Spleen (tissue), 11 donors: ENCODE measurements around the gene RYR2. TPM values are rescaled to one million over a fixed set of nuclear protein-coding genes. Genes with fewer than 3 reads are reported as not detected.

Experiments
- DNase-seq: peaks from one replicate; pipeline ENCODE4 v3.0.0-alpha.2; 2020
- H3K27ac ChIP-seq, 8 donors: fragments of 200-600 bp; sonication (generic) in 7 of 8; 1 replicate in 4 of 8; 2 replicates in 4 of 8; pipeline versions ENCODE4 v1.5.0 to v1.8.0; 2016 to 2021; ENCODE audit warnings: inconsistent platforms in 4 of 8, mild to moderate bottlenecking in 4 of 8, moderate library complexity in 1 of 8
- H3K27me3 ChIP-seq, 7 donors: fragments of 200-600 bp; sonication (generic) in 6 of 7; replicated peaks in 1 of 7; 1 replicate in 4 of 7; 2 replicates in 3 of 7; pipeline versions ENCODE4 v1.5.0 to v1.8.0; 2016 to 2021; ENCODE audit warnings: inconsistent platforms in 3 of 7, mild to moderate bottlenecking in 1 of 7
- H3K36me3 ChIP-seq, 6 donors: fragments of 200-600 bp; sonication (generic) in 5 of 6; 1 replicate in 4 of 6; 2 replicates in 2 of 6; pipeline versions ENCODE4 v1.5.0 to v1.8.0; 2016 to 2021; ENCODE audit warnings: inconsistent platforms in 2 of 6
- H3K4me1 ChIP-seq, 6 donors: fragments of 200-600 bp; sonication (generic) in 5 of 6; 1 replicate in 3 of 6; 2 replicates in 3 of 6; pipeline versions ENCODE4 v1.5.0 to v1.8.0; 2016 to 2021; ENCODE audit warnings: inconsistent platforms in 3 of 6
- H3K4me3 ChIP-seq, 8 donors: fragments of 200-600 bp; sonication (generic) in 7 of 8; 1 replicate in 4 of 8; 2 replicates in 4 of 8; pipeline versions ENCODE4 v1.5.0 to v1.8.0; 2016 to 2021; ENCODE audit warnings: inconsistent platforms in 4 of 8, mild to moderate bottlenecking in 4 of 8, moderate library complexity in 2 of 8
- H3K9me3 ChIP-seq, 8 donors: fragments of 200-600 bp; sonication (generic) in 7 of 8; 1 replicate in 4 of 8; 2 replicates in 4 of 8; pipeline versions ENCODE4 v1.5.0 to v1.8.0; 2016 to 2021; ENCODE audit warnings: inconsistent platforms in 4 of 8
- POLR2A ChIP-seq, 3 donors: fragments of 450-650 bp; IDR thresholded peaks; one replicate each; pipeline ENCODE4 v1.5.1; 2017; ENCODE audit warnings: antibody characterized with exemption in 3 of 3, mild to moderate bottlenecking in 1 of 3
- POLR2AphosphoS5 ChIP-seq, 3 donors: sonication (generic); formaldehyde crosslinking; IDR thresholded peaks; one replicate each; pipeline ENCODE4 v1.5.1; 2017; ENCODE audit warnings: antibody characterized with exemption in 3 of 3
- WGBS, 5 donors: extraction: QIAGEN DNeasy Blood & Tissue Kit in 3 of 5; methylation state at CpG; one replicate each; pipeline versions ENCODE4 v1.1.5 to v1.1.7; 2013 to 2018; 5-methylcytosine and 5-hydroxymethylcytosine counted together
- intact Hi-C: fragments of 100-400 bp; cut with DNase I; formaldehyde crosslinking; loops from one replicate; pipeline ENCODE4 v1.15.0; 2023; ENCODE audit warnings: low total_unique reads
- polyA plus RNA-seq, 3 donors: library from polyadenylated mRNA; stranded (reverse); fragments of 200-250 nt; gene quantifications; one replicate each; pipeline ENCODE4 v1.2.1, GENCODE V29; 2013
- total RNA-seq, 7 donors: library from RNA; depleted of rRNA in 3 of 7; stranded (reverse); fragments of >200 nt in 3 of 7; fragmentation: NEBNext Ultra II Directional in 4 of 7; extraction: Animal tissue kit (Norgen Biotek cat#: 25700) in 4 of 7; gene quantifications; one replicate each; pipeline versions ENCODE4 v1.1.0 to v1.2.1, GENCODE V29; 2016 to 2021
- TF ChIP-seq, protein P1 (sequence below), 11 experiments: fragments of 200-600 bp in 7 of 11; fragments of 450-650 bp in 4 of 11; sonication (generic) in 4 of 11; IDR thresholded peaks in 8 of 11; conservative IDR thresholded peaks in 3 of 11; 1 replicate in 7 of 11; 2 replicates in 4 of 11; pipeline versions ENCODE4 v1.4.0 to v1.8.0; 2016 to 2021; ENCODE audit warnings: antibody characterized with exemption in 11 of 11, inconsistent platforms in 4 of 11, mild to moderate bottlenecking in 1 of 11
- donor health status: healthy with polysubstance abuse.
- donor health status: DM: no; HTN: no; CAD: no; lungs with moderate emphysema.
- donor health status: DM: no; HTN: no; CAD: no.
- donor health status: Bipolar disorder and iron deficiency.
- donor health status: healthy.
- donor health status: DM: no; HTN: no; CAD: no.
- donor health status: DM: yes; HTN: yes; CAD: no.

Gene RYR2
- total and polyA plus RNA-seq, 10 donors: 0.12 to 7.1 (median 3.7) TPM

DNA sequence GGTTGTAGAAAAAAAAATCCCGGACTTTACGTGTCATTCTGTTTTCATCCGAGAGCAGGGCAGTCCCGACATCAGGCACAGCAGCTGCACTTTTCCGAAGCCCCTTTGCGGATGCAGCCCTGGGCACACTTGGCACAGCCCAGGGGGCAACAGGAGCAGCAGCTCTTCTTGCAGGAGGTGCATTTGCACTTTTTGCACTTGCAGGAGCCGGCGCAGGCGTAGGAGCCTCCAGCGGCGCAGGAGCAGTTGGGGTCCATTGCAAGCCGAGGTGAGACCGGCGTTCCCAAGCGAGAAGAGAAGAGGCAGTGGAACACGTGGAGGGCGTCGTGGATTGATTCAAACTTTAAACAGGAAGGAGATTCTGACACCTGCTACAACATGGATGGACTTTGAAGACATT is 37.9 kb upstream of the RYR2 start, which contains the start of gene MT1HL1:
MT1HL1 (minus strand) TSS at position 326 of the 400 bp plus-strand sequence; CDS start at position 257, 69 bp downstream.
- Histone ChIP-seq H3K27ac (no peak within 1 kb of the TSS), H3K27me3 (no peaks in the 10 kb centered on the region), H3K4me1 (no peaks in the 10 kb centered on the region), H3K9me3 (no peaks in the 10 kb centered on the region), H3K4me3 (no peak within 1 kb of the TSS), H3K36me3 (no peaks in the 10 kb centered on the region)
- 88 to 93% (median 91%) methylated on average over 18 of the region's 18 CpGs for WGBS, 5 donors
- no peak for DNase-seq
- no peak for TF ChIP-seq POLR2A (IDR thresholded peaks at IDR 0.05)
- TF ChIP-seq, protein P1, sequence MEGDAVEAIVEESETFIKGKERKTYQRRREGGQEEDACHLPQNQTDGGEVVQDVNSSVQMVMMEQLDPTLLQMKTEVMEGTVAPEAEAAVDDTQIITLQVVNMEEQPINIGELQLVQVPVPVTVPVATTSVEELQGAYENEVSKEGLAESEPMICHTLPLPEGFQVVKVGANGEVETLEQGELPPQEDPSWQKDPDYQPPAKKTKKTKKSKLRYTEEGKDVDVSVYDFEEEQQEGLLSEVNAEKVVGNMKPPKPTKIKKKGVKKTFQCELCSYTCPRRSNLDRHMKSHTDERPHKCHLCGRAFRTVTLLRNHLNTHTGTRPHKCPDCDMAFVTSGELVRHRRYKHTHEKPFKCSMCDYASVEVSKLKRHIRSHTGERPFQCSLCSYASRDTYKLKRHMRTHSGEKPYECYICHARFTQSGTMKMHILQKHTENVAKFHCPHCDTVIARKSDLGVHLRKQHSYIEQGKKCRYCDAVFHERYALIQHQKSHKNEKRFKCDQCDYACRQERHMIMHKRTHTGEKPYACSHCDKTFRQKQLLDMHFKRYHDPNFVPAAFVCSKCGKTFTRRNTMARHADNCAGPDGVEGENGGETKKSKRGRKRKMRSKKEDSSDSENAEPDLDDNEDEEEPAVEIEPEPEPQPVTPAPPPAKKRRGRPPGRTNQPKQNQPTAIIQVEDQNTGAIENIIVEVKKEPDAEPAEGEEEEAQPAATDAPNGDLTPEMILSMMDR (IDR thresholded peaks at IDR 0.05 in 8 of 11, conservative IDR thresholded peaks at IDR 0.05 in 3 of 11): no peak
- TF ChIP-seq POLR2AphosphoS5 (IDR thresholded peaks at IDR 0.05): no peak
- intact Hi-C loops: no loop called here

DNA sequence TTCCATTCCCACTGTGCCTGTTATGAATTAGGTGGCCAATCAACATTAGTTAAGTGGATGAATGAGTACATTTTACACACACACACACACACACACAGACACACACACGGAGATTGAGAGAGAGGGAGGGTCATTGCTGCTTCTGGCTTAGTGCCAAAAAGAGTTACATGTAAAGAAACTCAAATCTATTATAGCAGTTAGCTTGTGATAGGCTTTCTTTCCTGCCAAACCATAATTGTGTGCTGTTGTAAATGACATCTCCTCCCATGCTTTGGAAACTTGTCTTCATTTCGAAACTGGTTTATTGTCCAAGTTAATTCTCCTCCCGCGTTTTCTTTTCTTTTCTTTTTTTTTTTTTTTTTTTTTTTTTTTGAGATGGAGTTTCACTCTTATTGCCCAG is 36.3 kb upstream of the RYR2 start:
- no peak for DNase-seq
- 66 to 82% (median 75%) methylated on average over 4 of the region's 4 CpGs for WGBS, 5 donors
- Histone ChIP-seq H3K27ac (no peak overlapping the region), H3K27me3 (no peaks in the 10 kb centered on the region), H3K4me1 (no peaks in the 10 kb centered on the region), H3K4me3 (no peak overlapping the region), H3K36me3 (no peaks in the 10 kb centered on the region), H3K9me3 (no peaks in the 10 kb centered on the region)
- TF ChIP-seq POLR2AphosphoS5 (IDR thresholded peaks at IDR 0.05) (no peak), POLR2A (IDR thresholded peaks at IDR 0.05) (no peak)
- TF ChIP-seq, protein P1 (IDR thresholded peaks at IDR 0.05 in 8 of 11, conservative IDR thresholded peaks at IDR 0.05 in 3 of 11): no peak
- intact Hi-C loops: no loop called here

DNA sequence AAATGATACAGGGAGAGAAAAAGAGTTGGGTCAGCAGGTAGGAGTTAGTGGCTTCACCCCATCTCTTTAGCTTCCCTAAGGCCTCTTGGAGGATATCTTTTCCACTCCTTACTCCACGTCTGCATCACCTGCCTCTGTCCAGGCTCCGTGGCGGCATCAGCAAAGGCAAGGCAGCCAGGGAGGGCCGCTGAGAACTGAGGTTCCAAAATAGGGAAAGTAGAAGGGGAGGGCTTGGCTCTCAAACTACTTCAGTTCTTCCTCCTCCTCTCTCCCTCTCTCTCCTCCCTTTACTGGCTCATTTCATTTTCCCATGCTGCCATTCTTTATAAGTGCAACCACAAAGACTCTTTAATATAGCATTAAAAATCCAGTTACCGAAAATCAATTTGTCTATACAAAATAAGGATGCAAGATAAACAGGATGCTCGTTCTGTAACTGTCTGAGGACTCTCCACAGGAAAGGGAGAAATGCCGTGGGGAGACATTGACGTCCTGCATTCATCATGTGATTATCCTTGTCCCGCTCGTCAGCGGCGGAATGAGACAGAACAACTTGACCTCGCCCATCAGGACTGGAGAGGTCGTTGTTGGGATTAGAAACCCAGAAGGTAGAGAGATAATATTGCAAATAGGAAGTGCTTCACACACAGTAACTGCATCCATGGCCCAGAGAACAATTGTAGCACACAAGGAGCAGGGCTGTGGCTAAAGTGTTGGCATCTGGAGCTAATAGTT is 34.7 kb upstream of the RYR2 start:
- no peaks in the 10 kb centered on the region for H3K36me3 ChIP-seq
- H3K27ac ChIP-seq: no peak overlapping the region
- TF ChIP-seq, protein P1 (IDR thresholded peaks at IDR 0.05 in 8 of 11, conservative IDR thresholded peaks at IDR 0.05 in 3 of 11): no peak
- no peak for TF ChIP-seq POLR2A (IDR thresholded peaks at IDR 0.05)
- no peak for TF ChIP-seq POLR2AphosphoS5 (IDR thresholded peaks at IDR 0.05)
- no peak for DNase-seq
- 61 to 76% (median 69%) methylated on average over 14 of the region's 14 CpGs for WGBS, 5 donors
- no peaks in the 10 kb centered on the region for H3K9me3 ChIP-seq
- intact Hi-C loops: no loop called here
- H3K4me3 ChIP-seq: no peak overlapping the region
- H3K4me1 ChIP-seq: no peaks in the 10 kb centered on the region
- H3K27me3 ChIP-seq: no peaks in the 10 kb centered on the region

DNA sequence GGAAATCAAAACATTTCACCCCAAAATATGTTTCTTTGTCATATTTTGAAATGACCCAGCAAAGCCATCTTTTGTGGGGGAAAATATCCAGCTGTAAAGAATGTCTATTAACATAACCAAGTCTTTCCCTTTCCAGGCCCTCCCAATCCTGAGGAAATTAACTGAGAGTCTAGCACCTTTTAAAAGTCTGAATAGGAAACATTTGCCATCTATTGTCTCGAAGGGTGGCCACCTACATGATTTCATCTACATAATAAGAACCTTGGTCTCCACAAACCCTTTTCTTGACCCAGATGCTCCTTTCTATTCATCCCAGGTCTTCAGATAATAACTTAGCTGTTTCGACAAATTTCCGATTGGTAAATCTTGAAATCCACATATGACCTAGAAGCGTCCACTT is 32.4 kb upstream of the RYR2 start:
- intact Hi-C loops: no loop called here
- 78 to 90% (median 85%) methylated on average over 4 of the region's 4 CpGs for WGBS, 5 donors
- DNase-seq: no peak
- no peaks in the 10 kb centered on the region for H3K9me3 ChIP-seq
- H3K27me3 ChIP-seq: no peaks in the 10 kb centered on the region
- H3K27ac ChIP-seq: no peak overlapping the region
- TF ChIP-seq, protein P1 (IDR thresholded peaks at IDR 0.05 in 8 of 11, conservative IDR thresholded peaks at IDR 0.05 in 3 of 11): no peak
- TF ChIP-seq POLR2A (IDR thresholded peaks at IDR 0.05) (no peak), POLR2AphosphoS5 (IDR thresholded peaks at IDR 0.05) (no peak)
- no peaks in the 10 kb centered on the region for H3K4me1 ChIP-seq
- no peak overlapping the region for H3K4me3 ChIP-seq
- H3K36me3 ChIP-seq: no peaks in the 10 kb centered on the region
